NCI-H446 treated with DMSO at 0.1 percent for 48 hours (cell line): ENCODE measurements around the gene SPIRE1.

ENCODE experiments used
- DNase-seq: peaks from one replicate; lab custom pipeline; 2025; lab: John Stamatoyannopoulos, UW

Gene SPIRE1

DNA sequence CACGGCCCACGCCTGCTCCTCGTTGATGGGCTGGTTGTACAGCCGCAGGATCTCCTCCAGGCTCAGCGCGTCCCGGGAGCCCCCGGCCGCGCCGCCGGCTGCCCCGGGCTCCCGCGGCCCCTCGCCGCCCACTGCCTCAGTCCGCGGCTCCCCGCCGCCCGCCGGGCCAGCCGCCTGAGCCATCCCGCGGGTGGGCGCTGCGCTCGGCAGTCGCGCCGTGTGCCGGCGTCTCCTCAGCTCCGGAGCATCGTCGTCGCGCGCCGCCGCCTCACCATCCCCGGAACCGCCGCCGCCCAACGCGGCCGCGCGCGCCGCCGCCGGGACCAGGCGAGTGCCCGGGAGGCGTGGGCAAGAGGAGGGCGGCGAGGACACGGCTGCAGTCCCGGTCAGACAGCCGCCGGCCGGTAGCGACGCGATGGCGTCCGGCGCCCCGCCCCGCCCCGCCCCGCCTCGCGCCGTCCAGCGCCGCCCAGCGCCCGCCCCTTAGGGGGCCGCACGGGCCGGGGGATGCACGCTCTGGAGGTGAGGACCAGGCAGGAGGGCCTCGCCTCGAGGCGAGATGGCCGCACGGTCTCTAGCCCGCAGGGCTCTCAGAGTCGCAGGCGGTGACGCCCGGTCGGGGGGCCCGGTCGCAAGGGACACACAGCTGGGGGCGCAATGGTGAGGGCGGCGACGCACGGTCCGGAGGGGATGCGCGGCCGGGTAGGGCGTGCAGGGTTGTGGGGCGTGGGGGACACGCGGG lies at the start of gene SPIRE1:
Gene SPIRE1 (minus strand): TSS at position 424 of the 742 bp plus-strand sequence. CDS start 241 bp downstream, at position 183.
- DNase-seq, result peak; percentile 43

GRCh38 chr18:12703664-12704063 lies 45.8 kb upstream of the SPIRE1 start:
- no peak for DNase-seq

DNA sequence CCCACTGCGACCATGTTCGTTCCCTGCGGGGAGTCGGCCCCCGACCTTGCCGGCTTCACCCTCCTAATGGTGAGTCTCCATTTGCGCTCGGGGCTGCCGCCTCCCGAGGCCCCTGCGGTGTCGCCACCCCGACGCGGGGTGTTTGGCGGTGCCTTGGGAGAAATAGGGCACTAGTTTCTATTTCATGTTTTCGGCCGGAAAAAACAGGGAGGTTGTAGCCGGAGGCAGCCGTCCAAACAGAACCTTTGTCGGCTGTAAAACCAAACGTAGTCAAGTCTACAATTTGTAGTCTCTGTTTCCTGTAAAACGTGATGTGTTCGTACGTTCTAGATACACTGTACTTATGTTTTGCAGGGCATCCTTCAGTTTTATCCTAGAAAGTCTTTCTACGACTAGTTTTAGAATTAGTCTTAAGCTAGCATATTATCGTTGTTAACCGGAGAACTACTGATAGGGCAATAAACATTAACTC lies 45.2 kb upstream of the SPIRE1 start:
- DNase-seq, result no peak

GRCh38 chr18:12702221-12703095 lies 44.6 kb upstream of the SPIRE1 start, which contains the start of the genes CEP76 and PSMG2:
Gene CEP76 (minus strand): TSS chr18:12702723. CDS start chr18:12702548, 175 bp downstream.
Gene PSMG2 (plus strand): TSS chr18:12703042. CDS start chr18:12703108, 66 bp downstream.
- DNase-seq, result peak; percentile 51

DNA sequence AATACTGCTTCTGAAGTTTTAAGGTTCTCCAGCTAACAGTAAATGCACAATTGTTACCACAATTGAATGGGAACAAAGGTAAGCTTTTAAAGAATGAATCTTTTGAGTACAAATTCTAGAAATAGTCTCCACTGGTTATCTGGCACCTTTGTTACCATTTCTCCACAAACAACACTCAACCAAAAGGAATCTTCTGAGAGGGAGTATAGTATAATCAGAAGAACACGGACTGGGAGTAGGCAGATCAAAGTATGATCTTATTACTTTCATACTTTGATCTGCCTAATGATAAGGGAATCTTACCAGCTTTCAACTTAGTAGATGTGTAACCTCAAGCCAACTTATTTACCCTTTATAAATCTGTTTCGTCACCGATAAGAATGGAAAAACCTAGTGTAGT lies 43.3 kb upstream of the SPIRE1 start:
- no peak for DNase-seq

- no peak for DNase-seq
These were observed 41.8 kb upstream of the SPIRE1 start for GRCh38 chr18:12699747-12700146.

GRCh38 chr18:12694032-12694431 lies 36.1 kb upstream of the SPIRE1 start:
- no peak for DNase-seq

- DNase-seq, result no peak
These were observed 34.3 kb upstream of the SPIRE1 start for GRCh38 chr18:12692206-12692605.

GRCh38 chr18:12689256-12689850 lies 31.4 kb upstream of the SPIRE1 start:
- DNase-seq, result no peak

- DNase-seq, result no peak
These were observed 28.2 kb upstream of the SPIRE1 start for GRCh38 chr18:12686100-12686499.

DNA sequence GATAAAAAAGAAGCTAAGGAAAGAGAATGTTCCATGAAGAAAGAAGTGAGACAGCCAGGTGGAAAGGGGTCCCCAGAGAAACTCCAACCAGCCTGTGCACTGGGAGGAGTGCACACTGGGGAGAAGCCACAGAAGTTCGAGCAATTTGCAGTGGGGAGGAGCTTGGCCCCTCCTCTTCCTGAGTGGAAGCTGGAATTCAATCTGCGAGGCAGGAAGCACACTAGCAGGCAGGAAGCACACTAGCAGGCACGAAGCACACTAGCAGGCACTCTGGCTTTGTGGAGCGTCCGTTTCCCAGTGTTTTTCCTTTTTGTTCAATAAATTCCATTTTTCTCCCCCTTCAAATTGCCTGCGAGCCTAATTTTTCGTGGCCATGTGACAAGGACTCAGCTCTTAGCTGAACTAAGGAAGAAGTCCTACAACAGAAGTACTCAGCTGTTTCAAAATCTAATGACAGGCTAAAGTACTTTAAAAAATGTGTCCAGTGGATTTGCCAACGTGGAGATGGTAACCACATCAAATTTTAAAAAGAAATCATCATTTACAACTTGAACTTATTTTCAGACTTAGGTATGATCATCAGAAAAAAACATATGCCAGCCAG lies 21.4 kb upstream of the SPIRE1 start:
- no peak for DNase-seq

DNA sequence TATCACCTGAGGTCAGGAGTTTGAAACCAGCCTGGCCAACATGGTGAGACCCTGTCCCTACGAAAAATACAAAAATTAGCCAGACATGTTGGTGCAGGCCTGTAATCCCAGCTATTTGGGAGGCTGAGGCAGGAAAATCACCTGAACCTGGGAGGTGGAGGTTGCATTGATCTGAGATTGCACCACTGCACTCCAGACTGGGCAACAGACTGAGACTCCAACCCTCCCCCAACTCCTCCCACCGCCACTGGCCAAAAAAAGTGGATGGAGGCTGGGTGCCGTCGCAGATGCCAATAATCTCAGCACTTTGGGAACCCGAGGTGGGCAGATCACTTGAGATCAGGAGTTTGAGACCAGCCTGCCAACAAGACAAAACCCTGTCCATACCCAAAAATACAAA lies 10.1 kb upstream of the SPIRE1 start:
- DNase-seq, result no peak

DNA sequence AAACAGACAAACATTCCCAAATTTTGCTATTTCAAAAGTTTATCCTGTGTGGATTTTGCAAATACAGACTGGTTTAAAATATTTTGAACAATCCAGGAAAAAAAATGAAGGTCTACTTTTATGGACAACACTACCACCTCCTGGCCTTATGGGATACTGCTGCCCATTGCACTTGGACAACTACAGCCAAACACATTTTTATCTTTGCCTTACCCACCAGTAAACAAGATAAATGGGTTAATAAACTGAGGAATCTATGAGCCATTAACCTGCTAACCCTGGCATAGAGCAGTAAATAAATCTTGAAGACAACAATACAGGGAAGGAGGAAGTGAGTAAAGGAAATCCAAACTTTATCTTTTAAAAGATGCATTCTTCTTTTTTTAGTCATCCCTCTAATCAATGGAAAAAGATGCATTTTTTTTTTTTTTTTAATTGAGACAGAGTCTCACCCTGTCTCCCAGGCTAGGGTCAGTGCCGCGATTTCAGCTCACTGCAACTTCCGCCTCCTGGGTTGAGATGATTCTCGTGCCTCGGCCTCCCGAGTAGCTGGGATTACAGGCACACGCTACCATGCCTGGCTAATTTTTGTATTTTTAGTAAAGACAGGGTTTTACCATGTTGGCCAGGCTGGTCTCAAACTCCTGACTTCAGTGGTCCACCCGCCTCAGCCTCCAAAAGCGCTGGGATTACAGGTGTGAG lies 2.1 kb upstream of the SPIRE1 start:
- DNase-seq, result no peak

- no peak for DNase-seq
These were observed 675 bp upstream of the SPIRE1 start for GRCh38 chr18:12658426-12659138.

GRCh38 chr18:12656938-12657683 lies 796 bp downstream of the SPIRE1 start:
- no peak for DNase-seq

DNA sequence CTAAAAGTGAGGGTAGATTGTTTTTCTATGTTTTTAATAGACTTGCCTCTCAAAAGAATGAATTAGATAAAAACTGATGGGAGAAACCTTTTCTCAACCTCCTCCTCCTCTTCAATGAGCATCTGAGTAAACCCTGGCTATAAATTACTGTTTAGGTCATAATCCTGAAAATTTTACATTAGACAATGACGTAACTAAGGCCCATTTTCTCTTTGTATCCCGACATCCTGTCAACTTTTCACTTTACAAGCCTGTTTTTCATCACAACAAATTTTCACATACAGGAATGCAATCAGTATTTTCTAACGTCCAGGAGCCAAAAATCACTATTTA lies 1.3 kb downstream of the SPIRE1 start:
- no peak for DNase-seq

DNA sequence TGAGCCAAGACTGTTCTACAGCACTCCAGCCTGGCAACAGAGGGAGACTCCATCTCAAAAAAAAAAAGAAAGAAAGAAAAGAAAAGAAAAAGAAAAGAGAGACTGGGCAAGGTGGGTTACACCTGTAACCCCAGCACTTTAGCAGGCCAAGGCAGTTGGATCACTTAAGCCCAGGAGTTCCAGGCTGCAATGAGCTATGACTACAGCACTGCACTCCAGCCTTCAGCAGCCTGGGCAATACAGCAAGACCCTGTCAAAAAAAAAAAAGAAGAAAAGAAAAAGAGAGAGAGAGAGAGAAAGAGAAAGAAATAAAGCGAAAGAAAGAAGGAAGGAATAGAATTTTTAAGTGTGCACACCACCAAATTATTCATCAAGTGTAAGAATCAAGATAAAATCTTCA lies 2.9 kb downstream of the SPIRE1 start:
- DNase-seq, result no peak

DNA sequence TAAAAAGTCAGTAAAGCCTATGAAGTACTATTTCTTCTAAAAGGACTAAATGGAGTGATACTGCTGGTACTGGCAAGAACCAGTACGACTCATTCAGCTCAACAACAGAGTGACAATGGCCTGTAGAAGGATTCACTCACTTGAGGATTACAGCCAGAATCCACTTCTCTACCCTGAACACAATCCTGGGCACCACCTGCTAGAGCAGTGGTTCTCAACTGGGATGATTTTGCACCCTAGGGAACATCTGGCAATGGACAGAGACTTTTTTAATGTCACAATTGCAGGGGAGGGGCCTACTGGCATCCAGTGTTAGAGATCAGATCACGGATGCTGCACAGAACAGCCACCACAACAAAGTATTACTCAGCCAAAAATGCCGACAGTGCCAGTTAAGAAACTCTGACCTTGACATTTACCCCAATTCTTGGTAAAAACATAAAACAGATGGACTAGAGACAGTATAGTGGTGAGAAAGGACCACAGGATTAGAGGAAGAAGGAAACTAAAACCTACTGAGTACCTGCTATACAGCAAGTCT lies 5.0 kb downstream of the SPIRE1 start:
- no peak for DNase-seq

DNA sequence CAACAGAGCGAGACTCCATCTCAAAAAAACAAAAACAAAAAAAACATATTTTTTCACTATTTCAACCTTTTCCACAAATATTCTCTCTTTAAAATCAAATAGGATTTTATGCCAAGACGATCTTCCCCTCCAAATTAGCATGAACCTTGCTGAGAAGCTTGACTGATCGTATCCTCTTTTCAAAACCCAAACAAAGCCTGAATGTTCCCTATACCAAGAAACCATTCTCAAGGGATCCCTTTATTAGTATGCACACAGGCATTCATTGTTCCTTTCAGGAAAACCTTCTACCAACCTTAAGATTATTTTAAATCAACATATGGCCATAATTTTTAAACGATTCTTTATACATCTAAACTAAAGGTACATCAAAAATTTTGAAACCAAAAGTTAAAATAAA lies 6.3 kb downstream of the SPIRE1 start:
- DNase-seq, result no peak

- DNase-seq, result no peak
These were observed 10.1 kb downstream of the SPIRE1 start for GRCh38 chr18:12647773-12648172.
